Stimulated activated CD8-positive, alpha-beta memory T cell treated with anti-CD3 and anti-CD28 coated beads, Interleukin-12 subunit alpha, Interleukin-12 subunit beta, amount 100 ng/mL, for 24 hours (primary cell): ENCODE results near the gene PPP2R3B.
"Not testable (repeated sequence)": the region's sequence is repeated elsewhere in the genome, so short reads cannot be mapped to it uniquely, and the experiment has no call there.

Experiments used
- DNase-seq: peaks from one replicate; pipeline ENCODE4 v3.0.0-alpha.2; 2020; ENCODE audit errors: extremely low read depth

The PPP2R3B gene

DNA sequence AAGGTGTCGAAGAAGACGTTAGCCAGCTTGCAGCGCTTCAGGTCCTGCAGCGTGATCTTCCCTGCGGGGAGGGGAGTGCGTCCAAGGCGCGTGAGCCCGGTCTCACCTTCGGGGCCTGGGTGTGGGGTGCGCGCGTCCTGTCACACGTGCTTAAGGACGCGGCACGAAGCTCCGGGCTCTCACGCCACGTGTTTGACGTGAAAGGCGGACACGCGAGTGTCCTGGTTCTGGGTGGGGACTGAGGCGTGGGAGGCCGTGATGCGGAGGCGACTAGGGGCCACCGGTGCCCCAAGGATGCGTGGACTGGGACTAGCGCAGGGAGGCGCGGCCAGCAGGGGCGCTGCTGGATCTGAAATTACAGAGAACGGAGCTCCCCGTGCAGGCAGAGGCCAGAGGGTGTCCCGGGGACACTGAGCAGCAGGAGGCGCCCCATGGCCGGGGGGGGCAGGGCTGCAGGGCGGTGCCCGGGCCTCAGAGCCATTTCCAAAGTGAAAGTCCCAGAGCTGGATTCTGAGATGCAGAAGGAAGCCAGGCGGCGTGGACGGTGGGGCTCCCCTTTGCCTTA lies 47.8 kb downstream of the PPP2R3B start:
- no peak for DNase-seq

DNA sequence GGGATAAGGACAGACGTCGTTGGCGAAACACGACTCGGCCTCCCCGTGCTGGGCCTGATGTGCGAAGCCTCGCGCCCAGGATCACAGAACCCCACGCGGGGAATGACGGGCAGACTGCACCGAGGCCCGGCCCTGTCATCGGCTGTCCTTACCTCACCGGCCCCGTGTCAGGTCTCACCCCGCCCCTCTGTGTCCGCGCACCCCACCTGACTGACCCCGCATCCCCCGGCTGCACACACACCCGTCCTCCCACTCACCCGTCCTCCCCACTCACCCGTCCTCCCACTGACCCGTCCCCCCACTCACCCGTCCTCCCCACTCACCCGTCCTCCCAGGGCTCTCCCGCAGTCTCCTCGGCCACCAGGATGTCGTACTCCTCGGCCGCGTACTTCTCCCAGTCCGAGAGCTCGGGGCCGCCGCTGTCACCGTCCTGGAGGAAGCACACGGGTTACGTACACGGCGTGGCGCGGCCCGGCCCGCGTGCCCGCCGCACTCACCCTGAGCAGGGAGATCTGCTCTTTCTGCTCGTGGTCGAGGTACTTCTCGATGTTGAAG lies 48.3 kb downstream of the PPP2R3B start:
- DNase-seq, result no peak

DNA sequence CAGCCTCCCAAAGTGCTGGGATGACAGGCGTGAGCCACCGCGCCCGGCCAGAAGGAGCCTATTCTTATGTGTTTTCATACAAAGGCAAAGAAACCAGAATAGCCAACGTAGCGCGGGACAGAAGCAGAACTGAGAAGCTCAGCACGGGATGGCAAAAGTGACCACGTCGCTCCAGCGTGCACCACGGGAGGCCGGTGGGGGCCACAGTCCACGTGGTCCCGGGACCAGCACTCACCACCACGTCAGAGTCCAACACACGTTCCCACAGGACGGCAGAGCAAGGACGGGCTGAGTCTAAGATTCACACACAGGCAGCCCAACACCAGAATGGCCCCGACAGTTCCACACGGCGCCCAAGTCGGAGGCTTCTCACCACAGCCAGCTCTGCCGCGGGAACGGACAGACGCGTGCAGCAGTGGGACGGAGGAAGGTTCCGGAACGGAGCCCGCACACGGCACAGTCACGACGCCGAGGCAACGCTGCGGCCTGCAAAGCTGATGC lies 49.3 kb downstream of the PPP2R3B start:
- no peak for DNase-seq

DNA sequence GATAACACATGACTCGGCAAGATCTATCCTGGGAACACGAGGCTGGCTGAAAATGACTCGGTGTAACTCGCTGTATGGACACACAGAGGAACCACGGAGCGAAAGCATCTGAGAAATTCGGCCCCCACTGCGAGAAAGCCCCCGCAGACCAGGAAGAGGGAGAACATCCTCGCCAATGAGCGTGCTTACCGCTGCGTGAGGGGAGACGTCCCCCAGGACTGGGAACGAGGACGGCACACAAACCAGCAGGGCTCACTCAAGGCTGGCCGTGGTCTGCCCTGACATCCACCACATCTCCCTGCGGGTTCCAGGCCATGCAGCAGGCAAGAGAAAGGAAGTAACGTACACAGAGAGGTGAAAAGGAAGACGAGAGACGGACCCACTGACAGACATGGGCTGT lies 50.5 kb downstream of the PPP2R3B start:
- DNase-seq, result no peak

DNA sequence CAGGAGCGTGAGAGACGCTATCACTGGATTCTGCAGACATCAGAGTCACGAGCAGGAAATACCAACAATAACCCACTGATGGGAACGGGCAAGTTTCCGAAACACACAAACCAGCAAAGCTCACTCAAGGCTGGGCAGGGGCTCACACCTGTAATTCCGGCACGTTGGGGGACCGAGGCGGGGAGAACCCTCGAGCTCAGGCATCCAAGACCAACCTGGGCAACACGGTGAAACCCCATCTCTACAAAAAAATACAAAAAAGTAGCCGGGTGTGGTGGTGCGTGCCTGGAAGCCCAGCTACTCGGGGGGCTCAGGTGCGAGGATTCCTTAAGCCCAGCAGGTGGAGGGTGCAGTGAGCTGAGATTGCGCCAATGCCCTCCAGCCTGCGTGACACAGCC lies 51.0 kb downstream of the PPP2R3B start:
- DNase-seq, result no peak

DNA sequence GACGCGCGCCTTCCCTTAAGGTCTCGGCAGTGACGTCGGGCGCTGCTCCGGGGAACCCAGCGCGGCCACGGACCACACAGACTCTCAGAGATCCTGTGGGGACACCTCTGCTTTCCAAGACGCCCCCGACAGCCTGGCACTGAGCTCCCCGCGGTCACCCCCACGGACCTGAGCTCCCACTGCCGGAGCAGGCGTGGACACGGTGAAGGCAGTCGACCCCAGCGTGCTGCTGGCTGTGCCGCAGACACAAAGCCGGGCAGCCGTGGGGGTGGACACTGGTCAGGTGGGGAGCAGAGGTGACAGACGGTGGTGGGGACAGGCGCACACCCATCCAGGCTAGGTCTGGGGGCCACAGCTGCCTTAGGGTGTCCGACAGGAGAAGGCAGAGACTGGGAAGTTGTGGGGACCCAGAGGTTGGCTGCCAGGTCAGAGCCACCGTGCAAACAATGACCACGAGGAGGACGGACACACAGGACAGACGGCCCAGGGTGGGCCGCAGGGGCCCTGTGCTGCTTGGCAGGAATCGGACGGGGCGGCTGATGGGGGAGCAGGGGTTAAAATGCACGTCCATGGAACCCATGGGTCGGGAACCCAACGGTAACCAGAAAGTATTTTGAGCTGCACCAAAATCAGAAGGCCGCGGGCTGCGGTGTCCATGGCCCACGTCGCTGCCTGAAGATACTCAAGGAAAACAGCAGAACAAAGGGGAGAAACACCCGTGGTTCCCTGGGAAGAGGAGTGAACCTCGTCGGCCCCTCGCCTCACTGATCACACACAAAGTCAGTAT lies 51.5 kb downstream of the PPP2R3B start:
- no peak for DNase-seq

DNA sequence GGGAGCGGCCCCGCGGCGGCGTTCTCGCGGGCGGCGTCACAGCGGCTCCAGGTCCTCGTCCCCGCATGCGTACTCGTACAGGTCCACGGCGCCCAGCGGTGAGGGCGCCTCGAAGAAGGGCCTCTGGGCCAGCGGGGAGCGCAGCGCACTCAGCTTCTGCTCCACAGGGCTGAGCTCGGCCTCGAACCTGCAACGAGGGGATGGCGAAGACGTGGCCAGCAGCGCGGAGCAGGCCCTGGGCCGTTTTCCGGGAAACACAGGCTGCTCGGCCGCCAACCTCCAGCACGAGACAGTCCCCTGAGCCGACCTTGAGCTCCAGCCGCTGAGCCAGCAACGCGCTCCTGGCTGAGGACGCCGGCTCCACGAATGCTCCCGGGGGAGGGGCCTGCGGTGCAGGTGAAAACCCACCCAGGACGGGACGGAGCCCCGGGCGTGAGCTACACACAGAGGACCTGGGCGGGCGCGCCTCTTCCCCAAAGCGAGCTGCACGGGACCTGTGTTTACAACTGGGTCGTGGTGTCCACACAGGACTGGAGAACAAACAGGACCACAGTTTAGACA lies 52.3 kb downstream of the PPP2R3B start:
- no peak for DNase-seq

DNA sequence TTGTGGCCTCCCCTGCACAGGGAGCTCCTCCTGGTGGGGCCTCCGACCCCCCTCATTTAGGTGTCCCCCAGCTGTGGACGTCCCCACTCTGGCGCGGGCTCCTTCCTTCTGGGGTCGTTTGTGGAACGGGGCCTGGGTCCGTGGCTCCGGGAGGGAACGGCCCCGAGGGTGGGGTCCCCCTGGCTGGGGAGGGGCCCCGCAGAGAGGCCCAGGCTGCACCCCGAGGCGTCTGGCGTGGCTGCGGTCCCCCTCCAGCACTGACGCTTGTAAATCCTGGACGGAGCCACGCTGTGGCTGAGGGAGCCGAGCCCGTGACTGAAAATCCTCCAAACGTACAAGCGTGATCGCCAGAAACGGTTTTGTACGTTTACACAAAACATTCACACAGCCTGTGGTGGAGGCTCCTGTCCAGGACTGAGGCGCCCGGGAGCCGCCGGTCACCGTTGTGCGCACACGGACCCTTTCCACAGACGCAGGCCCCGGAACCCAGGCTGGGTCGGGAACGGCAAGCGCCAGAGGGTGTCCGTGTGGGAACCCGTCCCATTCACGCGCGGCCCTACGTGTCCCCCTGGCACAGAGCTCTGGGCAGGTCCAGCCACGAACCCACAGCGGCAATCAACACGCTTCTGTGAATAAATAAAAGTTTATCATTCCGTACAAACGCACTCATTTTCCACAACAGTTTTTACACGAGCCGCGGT lies 52.9 kb downstream of the PPP2R3B start:
- DNase-seq, result no peak

DNA sequence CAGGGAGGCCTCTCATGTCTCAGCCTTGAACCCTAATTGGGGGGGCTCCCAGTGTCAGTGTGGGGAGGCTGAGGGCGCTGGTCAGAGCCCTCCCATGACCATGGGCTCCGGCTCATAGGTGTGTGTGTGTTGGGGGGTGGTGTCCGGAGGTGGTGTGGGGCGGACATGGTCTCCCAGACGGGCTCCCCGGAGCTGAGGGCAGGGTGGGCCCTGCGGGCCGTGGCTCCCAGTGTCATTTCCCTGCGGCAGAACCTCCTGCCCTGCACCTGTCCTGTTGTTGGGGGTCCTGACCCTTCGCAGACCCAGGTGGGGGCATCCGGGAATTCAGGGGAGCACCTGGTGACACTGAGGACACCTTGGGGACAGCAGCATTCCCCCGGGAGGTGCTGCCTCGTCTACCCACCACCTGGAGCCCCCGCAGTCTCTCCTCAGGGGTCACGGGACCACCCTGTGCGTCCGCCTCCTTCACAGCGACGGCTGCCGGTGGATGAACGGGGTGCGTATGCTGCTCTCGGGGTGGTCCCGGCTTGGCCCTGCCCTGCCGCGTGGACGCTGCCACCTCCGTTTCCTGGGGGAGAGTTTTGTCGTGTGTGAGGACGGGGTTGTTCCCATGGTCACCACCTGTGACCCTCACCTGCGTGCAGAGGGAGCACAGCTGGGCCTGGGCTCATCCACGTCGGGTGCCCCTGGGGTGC lies 53.6 kb downstream of the PPP2R3B start:
- no peak for DNase-seq

DNA sequence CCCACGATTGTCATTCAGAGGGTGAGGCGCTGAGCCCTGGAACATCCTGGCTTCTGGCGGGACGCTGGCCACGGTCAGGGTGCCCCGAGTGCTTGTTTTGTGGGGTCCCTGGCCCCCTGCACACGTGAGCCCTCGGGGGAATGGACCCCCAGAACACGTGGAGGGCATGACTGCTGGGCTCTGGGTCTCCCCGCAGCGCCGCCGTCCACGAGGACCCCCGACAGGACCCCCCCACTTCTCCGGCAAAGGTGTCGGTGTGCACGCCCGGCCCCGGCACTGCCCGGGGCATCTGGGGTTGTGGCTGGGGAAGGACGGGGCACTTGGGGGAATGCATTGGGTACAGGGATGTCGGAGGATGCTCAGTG lies 54.2 kb downstream of the PPP2R3B start:
- DNase-seq, result no peak

DNA sequence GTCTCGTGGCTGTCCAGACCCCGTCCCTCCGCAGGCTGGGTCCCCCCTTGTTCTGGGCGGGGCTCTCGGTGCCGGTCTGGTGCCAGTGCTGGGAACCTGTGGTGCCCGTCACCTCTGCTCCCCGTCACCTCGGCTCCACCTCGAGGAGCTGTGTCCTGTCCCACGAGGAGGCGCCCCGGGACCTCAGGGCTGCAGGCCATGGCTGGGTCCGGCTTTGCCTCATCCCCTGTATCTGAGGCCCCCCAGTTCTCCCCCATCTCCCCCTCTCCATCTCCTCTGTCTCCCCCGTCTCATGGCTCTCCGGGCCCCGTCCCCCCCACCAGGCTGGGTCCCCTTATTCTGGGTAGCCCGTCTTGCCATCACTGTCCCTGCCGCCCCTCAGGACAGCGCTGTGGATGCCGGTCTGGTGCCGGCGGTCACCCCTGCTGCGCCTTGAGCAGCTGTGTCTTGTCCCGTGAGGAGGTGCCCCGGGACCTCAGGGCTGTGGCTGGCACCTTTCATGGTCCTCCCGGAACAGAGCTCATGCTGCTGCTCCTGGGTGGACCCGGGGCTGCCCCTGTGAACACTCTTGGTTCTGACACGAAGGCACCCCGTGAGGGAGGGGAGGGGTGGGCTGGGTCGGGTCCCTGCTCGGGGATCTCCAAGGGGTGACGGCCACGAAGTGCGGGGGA lies 54.7 kb downstream of the PPP2R3B start:
- DNase-seq, result no peak

DNA sequence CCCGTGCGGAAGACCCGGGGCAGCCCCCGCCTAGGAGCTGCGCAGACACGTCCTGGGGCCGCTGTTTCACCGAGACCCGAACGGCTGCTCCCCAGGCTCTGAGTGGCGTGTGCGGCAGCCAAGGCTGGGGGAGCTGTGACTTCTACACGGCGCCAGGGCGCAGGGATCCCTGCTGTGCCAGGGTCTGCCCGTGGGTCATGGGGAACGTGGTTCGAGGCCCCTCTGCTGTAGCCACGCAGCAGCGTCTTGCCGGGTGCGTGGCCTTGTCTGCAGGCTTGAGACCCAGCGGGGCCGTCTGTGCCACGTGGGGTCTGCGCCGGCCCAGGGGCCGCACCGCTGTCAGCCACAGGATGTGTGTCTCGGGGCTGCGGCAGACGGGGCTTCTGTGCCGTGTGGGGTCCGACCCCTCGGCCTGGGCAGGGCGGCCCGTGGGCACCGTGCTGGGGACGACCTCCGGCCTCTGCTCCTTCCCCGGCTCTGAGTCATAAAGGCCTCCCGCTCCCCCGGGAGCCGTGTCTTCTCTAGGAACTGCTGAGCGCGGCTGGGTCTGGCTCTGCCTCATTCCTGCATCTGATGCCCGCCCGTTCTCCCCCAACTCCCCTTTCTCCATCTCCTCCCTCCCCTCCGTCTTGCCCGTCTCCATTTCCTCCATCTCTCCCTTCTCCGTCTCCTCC lies 55.4 kb downstream of the PPP2R3B start:
- DNase-seq, result no peak

DNA sequence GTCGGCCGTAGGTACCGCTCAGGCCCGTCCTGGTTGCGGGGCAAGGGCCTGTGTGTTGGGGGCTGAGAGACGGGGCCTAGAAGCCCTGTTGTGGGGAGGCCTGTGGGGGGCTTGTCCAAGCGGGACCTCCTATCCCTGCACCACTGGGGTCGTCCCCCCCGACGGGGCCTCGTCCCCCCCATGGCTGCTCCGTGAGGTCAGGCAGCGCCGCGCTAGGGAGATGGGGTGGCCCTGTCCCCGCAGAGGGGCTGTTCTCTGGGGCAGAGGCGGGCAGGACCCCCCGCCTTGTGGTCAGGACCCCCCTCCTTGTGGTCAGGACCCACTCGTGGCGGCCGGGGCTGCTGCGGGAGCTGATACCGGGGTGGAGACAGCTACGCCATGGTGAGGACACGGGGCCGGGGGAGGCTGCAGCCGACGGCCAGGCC lies 56.0 kb downstream of the PPP2R3B start:
- no peak for DNase-seq

DNA sequence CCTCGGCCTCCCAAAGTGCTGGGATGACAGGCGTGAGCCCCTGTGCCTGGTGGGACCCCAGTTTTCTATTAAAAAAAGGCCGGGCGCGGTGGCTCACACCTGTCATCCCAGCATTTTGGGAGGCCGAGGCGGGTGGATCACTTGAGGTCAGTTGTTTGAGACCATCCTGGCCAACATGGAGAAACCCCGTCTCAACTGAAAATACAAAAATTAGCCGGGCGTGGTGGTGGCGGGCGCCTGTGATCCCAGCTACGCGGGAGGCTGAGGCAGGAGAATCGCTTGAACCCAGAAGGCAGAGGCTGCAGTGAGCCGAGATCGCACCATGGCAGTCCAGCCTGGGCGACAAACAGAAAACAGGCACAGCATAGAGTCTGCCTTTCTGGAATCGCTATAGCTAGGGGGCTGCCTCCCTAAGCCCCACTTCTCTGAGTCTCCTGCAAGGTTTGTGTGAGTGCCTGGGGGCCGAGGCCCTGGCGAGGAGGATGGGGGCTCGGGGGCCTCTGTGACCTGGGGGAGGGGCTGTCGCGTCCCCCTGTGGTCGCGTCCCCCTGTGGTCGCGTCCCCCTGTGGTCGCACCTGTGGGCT lies 56.5 kb downstream of the PPP2R3B start:
- DNase-seq, result not testable (repeated sequence)

DNA sequence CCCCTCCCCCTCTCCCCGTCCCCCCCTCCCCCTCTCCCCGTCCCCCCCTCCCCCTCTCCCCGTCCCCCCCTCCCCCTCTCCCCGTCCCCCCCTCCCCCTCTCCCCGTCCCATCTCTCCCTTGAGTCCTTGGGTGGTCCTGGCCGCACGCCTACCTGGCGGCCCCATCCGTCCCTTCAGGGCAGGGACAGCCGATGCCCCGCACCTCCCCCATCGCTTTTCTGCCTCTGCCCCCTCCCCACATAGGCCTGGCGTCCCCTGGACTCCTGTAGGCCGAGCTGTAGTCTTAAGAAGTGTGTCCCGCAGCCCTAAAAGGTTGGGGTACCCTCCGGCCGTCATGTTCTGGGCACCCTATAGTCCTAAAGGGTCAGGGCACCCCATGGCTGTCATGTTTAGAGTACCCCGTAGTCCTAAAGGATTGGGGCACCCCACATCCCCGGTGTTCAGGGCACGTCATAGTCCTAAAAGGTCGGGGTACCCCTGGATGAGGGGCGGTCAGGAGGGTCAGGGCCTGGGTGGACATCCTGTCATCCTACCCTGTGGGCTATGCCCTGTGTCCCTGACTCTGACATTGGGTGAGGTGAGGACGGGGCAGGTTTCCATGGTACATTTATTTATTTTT lies 57.3 kb downstream of the PPP2R3B start:
- DNase-seq, result no peak

DNA sequence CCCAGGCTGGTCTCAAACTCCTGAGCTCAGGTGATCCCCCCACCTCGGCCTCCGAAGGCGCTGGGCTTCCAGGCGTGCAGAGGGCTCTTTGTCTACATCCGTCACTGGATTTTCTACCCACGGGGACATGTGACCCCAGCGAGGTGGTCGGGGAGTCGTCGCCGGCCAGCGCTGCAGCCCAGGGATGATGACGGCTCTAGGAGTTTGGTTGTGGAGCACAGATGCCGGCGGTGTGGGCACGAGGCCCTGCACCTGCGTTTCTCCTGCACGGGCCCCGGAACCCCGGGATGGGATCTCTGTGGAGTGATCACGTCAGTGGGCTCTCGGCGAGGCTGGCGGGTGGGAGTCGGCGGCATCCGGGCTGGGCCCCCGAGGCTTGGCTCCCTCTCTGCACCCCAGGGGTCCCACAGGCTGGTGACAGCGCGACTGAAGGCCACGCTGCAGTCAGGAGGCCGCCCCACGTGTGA lies 59.0 kb downstream of the PPP2R3B start:
- DNase-seq, result no peak

DNA sequence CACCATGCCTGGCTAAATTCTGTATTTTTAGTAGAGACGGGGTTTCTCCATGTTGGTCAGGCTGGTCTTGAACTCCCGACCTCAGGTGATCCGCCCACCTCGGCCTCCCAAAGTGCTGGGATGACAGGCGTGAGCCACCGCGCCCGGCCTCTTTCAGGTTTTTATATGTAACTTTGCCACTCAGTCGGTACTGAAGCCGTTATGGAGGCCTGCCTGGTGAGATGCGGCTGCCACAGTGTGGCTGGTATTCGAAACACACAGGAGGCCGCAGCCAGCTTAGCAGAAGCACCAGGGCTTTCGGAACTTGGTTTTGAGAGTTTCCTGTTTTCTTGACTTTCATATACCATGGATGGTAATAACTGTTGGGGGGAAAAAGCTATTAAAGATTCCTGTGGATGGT lies 62.0 kb downstream of the PPP2R3B start:
- not testable (repeated sequence) for DNase-seq

DNA sequence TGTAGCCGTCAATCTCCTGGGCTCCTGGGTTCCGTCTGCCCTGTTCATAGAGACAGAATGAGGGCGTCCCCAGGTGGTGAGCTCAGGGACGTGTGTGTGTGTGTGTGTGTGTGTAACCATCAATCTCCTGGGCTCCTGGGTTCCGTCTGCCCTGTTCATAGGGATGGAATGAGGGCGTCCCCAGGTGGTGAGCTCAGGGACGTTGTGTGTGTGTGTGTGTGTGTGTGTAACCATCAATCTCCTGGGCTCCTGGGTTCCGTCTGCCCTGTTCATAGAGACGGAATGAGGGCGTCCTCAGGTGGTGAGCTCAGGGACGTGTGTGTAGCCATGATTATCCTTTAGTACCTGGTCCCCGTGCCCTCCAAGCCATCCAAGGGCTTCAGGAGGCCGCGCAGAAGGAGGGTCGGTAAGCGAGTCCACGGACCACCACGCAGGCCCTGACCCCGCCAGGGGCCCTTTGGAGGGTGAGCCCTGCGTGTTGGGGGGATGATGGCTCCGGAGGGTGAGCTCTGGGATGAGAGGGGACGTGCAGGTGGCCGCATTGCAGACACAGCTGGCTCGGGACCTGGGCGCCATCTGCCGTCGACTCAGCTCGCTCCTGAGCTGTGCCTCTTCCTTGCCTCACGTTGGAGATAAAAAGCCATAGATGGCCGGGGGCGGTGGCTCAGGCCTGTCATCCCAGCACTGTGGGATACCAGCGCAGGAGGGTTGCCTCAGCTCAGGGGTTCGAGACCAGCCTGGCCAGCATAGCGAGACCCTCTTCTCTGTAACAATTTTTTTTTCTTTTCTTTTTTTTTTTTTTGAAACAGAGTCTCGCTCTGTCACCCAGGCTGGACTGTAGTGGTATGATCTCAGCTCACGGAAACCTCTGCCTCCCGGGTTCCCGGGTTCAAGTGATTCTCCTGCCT lies 62.7 kb downstream of the PPP2R3B start:
- DNase-seq, result no peak
